Keratinocyte (primary cell): ENCODE results near the gene HCCS.

Source experiments
- CTCF ChIP-seq, 3 experiments: IDR thresholded peaks in 1 of 3; conservative IDR thresholded peaks in 1 of 3; optimal IDR thresholded peaks in 1 of 3; 2 replicates in 2 of 3; 3 replicates in 1 of 3; pipeline versions ENCODE3 to v1.5.1; 2011; ENCODE audit warnings: low read length in 3 of 3, mild to moderate bottlenecking in 3 of 3, moderate library complexity in 2 of 3, control low read depth in 1 of 3, inconsistent platforms in 1 of 3; ENCODE audit not compliant: insufficient read depth in 2 of 3; ENCODE audit errors: extremely low read depth in 1 of 3
- EZH2 ChIP-seq: IDR thresholded peaks from one replicate; pipeline ENCODE4 v1.6.1; 2012; ENCODE audit warnings: inconsistent platforms, mild to moderate bottlenecking, low read length, moderate library complexity

DNA sequence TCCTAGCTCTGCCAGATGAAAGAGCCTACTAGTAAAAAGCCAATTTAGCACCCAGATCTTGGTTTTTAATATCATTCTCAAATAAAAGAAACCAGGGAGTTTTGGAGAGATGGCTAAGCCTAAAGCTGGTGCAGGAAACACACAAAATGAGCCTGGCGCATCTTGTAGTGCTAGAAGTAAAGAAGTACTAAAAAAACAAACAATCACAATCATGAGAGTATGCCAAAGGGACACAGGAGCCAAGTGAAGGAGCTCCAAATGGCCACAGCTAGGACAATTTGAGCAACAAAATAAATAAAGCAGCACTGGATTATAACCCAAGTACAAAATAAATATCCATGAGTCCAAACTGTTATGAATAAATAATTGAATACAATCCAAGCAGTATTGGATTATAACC lies 37.8 kb upstream of the HCCS start:
- TF ChIP-seq CTCF (optimal IDR thresholded peaks at IDR 0.05 in 1 of 3, IDR thresholded peaks at IDR 0.05 in 1 of 3, conservative IDR thresholded peaks at IDR 0.05 in 1 of 3; ENCODE audit: extremely low read depth in 1 of 3, insufficient read depth in 2 of 3, low read length in 3 of 3) (no peak), EZH2 (no peak)
